ENCODE results near the gene POLN.

DNA sequence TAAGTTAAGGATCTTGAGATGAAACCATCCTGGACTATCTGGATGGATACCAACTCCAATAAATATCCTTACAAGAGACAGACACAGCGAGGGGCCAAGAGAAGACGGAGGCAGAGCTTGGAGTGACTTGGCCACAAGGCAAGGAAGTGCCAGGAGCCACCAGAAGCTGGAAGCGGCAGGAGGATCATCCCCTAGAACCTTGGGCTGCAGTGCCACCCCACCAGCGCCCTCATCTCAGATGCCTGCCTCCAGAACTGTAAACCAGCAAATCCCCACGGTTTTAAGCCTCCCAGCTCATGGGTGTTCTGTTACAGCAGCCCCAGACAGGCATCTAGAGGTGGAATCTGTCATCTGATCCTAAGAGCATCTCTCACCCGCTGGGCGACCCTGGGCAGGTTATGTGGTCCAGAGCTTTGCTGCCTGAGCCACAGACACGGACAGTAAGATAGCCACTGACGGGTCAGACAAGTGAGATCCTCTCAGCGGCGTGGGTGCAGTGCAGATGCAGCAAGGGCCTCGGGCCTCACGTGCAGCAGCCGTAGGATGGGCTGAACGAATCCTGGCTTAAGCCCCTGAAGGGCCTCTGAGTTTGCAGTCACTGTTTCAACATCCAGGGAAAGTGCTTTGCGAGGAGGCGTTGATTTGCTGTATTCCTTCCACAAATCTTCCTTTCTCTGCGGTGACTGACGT, 45.1 kb upstream of the POLN start:
- TF ChIP-seq, protein P1, sequence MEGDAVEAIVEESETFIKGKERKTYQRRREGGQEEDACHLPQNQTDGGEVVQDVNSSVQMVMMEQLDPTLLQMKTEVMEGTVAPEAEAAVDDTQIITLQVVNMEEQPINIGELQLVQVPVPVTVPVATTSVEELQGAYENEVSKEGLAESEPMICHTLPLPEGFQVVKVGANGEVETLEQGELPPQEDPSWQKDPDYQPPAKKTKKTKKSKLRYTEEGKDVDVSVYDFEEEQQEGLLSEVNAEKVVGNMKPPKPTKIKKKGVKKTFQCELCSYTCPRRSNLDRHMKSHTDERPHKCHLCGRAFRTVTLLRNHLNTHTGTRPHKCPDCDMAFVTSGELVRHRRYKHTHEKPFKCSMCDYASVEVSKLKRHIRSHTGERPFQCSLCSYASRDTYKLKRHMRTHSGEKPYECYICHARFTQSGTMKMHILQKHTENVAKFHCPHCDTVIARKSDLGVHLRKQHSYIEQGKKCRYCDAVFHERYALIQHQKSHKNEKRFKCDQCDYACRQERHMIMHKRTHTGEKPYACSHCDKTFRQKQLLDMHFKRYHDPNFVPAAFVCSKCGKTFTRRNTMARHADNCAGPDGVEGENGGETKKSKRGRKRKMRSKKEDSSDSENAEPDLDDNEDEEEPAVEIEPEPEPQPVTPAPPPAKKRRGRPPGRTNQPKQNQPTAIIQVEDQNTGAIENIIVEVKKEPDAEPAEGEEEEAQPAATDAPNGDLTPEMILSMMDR (IDR thresholded peaks at IDR 0.05), result no peak
- no peak for TF ChIP-seq ZNF121 (CRISPR knock-in tag; IDR thresholded peaks at IDR 0.05)

Data from WTC11 (cell line).